GM21360 (cell line): Measurements from ENCODE around the gene RBMS3.

ENCODE experiments used
- ATAC-seq: cut with Tn5 transposase; IDR thresholded peaks from one replicate; pipeline ENCODE4 v1.9.1; 2021; ENCODE audit warnings: mild to moderate bottlenecking, moderate library complexity; ENCODE audit not compliant: unreplicated experiment

The RBMS3 gene

GRCh38 chr3:29701326-29701983 lies 420.6 kb downstream of the RBMS3 start:
- ATAC-seq = no peak

GRCh38 chr3:29705906-29706844 lies 425.3 kb downstream of the RBMS3 start:
- ATAC-seq = no peak

GRCh38 chr3:29708884-29709283 lies 428.0 kb downstream of the RBMS3 start:
- ATAC-seq = no peak

- ATAC-seq = no peak
These were observed 430.4 kb downstream of the RBMS3 start for GRCh38 chr3:29711255-29711771.

GRCh38 chr3:29716213-29716612 lies 435.3 kb downstream of the RBMS3 start:
- ATAC-seq = no peak

GRCh38 chr3:29718661-29719065 lies 437.8 kb downstream of the RBMS3 start:
- ATAC-seq = no peak

- no peak for ATAC-seq
These were observed 439.8 kb downstream of the RBMS3 start for GRCh38 chr3:29720665-29721064.

GRCh38 chr3:29721789-29722188 lies 440.9 kb downstream of the RBMS3 start:
- no peak for ATAC-seq

GRCh38 chr3:29731050-29731449 lies 450.2 kb downstream of the RBMS3 start:
- ATAC-seq = no peak

GRCh38 chr3:29741231-29741630 lies 460.4 kb downstream of the RBMS3 start:
- ATAC-seq = no peak

GRCh38 chr3:29745232-29745870 lies 464.5 kb downstream of the RBMS3 start:
- no peak for ATAC-seq

GRCh38 chr3:29746163-29746760 lies 465.4 kb downstream of the RBMS3 start:
- ATAC-seq = no peak

- no peak for ATAC-seq
These were observed 467.1 kb downstream of the RBMS3 start for GRCh38 chr3:29747991-29748390.

GRCh38 chr3:29751647-29752314 lies 470.9 kb downstream of the RBMS3 start:
- ATAC-seq = no peak

- ATAC-seq = peak; percentile 86
These were observed 473.5 kb downstream of the RBMS3 start for GRCh38 chr3:29754346-29754745.

GRCh38 chr3:29755416-29755815 lies 474.5 kb downstream of the RBMS3 start:
- ATAC-seq = no peak

- ATAC-seq = no peak
These were observed 476.3 kb downstream of the RBMS3 start for GRCh38 chr3:29757054-29757777.

GRCh38 chr3:29758108-29758433 lies 477.2 kb downstream of the RBMS3 start:
- ATAC-seq = no peak

GRCh38 chr3:29758434-29759322 lies 477.8 kb downstream of the RBMS3 start:
- ATAC-seq = no peak
